ENCODE results near the gene CAST.

Gene CAST

DNA sequence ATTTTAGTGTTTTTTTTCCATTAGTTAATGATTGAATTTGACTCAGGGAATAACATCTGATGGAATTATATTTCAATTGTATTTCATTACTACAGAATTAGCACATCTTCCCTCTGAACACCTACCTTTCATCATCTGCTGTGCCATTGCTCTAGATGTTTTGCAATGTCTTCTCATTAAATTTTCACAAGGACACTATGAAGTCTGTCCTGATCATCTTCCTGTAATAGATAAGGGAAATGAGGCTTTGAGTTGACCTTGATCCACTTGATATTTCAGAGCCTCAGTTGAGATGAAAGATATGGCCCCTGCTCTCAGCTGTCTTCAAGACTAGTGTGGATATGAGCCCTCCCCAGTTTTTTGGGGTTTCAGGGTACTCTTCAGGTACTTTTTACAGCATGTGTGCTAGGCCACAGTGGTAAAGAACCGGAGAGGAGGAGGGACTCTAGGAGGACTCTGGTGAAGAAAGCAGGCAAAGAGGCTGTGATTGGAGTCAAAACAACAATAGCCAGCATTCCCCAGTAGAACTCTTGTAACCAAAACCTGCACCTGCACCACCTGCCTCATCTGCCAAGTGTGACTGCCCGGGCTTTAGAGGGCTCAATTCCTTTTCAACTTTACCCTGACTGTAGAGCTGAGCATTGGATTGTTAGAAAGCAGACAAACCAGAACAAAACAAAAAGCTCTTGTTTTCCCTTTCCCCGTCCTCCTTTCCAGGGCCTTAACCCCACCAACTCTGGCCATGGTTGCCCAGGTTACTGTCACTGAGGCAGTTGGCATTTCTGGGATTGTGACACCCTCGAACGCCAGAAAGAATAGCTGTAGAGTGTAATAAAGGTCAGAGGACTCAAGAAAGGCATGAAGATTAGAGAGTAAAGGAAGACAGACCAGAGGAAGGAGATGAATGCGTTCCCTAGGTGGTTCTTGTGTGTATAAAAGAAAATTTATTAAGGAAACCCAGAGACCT, 89.3 kb downstream of the CAST start:
- no peak for DNase-seq

DNA sequence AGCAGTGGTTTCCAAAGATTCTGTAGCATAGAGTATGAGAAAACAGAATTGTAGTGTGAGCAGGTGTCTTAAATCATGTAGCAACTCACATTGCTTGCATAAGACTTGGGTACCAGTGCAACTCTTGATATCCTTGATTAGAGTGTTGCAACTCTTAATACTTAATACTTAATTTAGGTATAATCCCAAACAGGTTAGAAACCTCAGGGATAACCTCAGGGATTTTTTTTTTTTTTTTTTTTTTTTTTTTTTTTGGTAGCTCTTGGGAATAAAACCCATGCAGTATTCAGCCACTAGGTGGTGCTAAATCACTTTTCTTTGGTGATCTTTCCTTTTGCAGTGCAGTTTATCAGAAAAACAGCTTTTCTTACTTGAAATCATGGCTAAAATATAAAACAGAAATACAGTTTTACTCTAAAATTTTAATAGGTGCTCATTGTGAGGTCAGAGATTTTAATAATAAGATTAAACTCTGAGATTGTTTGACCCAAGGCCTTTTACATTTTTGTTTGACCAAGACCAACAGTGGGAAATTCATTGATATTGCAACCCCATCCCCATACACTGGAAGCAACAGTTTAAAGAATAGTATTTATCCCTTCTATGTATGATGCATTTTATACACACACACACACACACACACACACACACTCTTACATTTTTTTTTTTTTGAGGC, 90.3 kb downstream of the CAST start:
- DNase-seq, result peak; percentile 54

DNA sequence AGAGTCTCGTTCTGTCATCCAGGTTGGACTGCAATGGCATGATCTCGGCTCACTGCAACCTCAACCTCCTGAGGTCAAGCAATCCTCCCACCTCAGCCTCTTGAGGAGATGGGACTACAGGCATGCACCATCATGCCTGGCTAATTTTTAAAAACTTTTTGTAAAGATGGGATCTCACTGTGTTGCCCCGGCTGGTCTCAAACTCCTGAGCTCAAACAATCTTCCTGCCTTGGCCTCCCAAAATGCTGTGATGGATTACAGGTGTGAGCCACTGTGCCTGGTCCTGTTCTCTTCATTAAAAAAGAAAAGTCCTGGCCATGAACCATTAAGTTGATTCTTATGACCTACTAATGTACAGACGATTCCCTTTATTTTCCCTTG, 90.8 kb downstream of the CAST start:
- DNase-seq, result no peak

DNA sequence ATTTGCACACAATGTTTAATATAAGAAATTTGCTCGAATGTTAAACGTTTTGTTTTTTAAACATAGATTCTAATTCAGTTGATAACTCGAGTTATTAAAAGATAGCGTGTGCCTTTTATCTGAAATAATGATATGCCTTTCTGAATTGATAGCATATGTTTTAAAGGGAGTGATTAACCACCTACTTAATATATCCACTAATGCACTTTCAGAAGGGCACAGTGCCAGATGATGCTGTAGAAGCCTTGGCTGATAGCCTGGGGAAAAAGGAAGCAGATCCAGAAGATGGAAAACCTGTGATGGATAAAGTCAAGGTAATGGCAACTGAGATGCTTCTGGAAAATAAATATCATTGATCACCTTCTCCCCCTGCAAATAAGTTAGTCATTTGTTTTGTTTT, 91.7 kb downstream of the CAST start:
- no peak for DNase-seq

DNA sequence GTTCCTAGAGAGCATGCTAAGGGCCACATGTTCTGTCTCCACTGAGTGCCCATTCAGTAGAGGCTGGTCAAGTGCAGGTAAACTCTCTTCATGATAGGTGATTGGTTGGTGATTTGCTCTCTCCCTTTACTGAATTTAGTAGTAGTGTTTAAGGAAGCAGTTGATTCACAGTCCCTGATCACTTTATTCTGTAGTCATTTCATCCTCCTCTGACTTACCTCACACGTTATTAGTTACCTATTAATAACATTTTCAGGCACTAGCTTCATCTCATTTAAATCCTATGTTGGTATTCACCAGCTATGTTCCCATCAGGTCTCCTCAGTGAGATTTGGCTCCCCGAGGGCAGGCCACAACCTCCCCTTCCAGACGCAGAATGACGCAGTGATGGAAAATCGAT, 93.7 kb downstream of the CAST start:
- DNase-seq, result no peak

DNA sequence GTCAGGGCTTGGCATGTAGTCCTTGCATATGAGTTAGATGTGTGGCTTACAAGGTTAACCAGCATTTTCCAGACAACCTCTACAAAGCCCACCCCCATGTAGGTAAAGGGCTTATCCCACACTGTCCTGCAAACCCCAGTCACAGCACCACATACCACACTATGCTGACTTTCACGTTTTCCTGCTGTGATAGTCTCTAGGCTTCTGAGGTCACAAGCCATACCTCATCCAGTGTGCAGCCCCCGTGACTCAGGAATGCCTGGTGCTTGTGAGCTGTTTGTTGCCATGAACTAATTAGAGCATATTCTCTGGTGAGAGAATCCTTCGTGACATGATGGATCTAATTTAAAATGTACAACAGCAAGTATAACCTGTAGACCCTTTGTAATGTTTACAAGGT, 94.8 kb downstream of the CAST start:
- DNase-seq, result no peak

DNA sequence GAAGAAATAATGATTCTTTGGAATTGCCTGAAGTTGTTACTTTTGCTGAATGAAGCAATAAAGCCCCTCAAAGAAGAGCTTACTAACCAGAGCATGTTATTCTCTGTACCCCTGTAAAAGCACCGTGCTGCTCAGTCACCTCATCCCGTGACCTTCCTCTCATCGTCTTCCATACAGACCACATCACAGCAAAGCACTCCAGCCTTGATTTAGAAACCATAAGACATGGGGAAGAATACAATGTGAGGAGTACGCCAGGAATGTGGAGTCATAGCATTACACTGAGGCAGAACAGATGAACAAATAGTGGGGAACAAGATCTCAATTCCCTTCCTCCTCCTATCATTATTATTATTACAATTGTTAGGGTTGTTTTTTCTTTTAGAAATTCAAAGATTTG, 96.4 kb downstream of the CAST start:
- DNase-seq, result no peak

DNA sequence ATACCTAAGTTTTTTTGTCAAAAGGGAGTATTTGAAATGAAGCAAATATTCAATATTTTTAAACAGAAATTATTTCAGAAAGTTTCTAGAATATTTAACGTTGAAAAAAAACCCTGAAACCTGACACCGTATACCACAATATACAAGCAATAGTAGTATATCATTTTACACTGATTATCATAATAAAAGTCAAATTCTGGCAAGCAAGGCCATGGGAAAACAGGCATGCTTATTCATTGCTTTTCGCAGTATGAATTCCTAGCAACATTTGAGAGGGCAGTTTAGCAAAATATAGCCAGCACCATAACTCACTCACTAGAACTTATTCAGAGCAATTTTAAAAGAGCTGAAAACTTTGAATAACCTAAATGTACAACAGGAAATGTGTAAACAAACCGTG, 99.4 kb downstream of the CAST start:
- DNase-seq, result no peak

DNA sequence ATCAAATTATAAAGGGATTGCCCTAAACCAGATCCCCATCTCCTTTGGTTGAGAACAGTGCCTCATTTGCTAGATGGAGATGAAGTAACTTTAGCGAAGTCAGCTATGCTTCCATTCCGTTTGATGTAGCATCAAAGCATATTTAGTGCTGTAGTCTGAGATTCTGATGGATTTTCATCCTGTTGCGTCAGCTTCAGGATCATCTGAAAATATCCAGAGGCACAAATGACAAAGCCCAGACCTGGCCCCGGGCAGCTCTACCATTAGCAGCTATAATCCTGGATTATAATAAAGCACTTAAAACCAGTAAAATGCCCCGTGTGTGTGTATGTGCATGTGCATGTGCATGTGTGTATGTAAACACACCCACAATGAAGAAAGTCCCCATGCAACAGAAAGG, 100.8 kb downstream of the CAST start:
- no peak for DNase-seq

DNA sequence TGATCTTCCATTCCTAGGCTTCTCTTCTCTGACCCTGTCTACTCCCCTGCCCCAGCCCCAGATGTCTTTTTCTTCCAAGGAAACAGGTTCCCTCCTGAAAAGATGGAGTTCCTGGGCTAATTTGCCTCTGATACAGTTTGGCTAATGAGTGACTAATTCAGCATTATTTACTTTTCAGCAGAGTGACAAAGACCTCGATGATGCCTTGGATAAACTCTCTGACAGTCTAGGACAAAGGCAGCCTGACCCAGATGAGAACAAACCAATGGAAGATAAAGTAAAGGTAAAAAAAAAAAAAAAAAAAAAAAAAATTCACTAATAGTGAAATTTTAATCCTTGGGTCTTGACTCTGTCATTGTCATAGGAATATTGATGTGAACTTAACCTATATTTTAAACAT, 102.9 kb downstream of the CAST start:
- DNase-seq, result no peak

DNA sequence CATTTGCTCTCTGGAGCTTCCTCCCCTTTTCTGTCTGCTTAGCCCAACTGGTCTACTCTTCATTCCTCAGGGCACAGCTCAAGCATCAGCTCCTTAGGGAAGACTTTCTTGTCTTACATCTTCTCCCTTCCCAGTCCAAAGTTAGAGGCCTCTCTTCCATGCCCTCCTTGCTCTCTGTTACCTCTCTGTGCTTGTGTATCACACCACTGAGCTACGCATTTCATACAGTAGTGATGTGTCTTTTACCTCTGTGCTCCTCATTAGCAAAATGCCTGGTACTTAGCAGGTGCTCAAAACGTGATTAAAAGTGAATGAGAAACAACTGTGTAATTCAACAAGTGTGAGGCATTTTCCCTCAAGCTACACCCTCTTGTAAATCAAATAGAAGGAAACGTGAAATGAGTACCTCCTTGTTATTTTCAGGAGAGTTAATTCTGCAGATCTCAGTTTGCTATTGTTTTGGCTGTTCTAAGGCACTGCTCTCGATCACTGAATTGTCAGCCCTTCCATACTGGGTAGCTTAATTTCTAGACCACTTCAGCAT, 106.6 kb downstream of the CAST start:
- DNase-seq, result no peak

DNA sequence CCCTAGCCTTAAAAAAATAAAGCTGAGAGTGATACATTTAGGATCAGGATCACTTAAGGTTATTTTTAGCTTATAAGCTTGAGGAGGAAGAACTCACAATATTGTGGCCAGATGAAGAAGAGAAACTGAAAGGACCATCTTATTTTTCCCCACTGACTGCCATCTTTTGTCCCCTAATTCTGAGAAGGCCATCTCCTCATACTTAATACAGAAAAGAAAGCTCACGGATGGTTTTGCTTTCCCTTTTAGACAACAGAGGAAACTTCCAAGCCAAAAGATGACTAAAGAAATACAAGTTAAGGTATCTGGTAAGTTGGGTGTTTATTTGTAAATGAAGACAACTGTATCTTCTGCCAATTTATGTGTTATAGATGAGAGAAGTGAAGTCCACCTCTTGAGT, 109.2 kb downstream of the CAST start:
- DNase-seq, result no peak

DNA sequence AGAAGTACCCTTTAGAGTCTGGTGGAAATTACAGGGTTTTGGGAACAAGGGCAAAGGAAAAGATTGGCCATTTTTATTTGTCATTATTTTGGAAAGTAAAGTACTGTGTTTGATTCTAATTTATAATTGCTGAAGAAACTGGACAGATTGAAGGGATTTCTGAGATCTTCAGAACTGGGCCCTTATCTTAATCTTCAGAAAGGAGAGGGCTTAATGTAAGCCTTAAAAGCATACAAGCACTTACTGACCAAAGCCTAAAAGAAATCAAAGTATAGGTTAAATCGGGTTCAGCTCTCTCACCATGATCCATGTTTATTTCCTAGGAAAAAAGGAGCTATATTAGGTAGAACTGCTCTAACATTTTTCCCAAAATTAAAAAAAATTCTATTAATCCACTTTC, 109.9 kb downstream of the CAST start:
- no peak for DNase-seq

DNA sequence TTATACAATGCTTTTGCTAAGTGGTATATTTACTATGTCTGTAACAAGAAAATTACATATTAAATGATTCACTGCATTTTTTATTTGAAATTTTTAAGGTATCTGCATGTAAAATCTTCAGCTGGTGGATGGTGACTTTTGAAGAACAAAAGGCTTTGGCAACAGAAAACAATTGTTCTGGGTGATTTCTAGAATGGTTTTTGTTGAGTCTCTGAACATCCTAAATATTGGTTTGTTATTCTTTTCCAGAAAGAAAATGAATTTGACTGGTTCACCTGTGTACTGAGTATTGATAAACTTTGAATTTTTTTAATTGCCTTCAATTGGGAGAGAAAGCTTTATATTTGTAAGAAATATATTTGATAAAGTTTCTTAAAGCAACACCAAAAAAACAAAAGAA, 110.4 kb downstream of the CAST start:
- no peak for DNase-seq

DNA sequence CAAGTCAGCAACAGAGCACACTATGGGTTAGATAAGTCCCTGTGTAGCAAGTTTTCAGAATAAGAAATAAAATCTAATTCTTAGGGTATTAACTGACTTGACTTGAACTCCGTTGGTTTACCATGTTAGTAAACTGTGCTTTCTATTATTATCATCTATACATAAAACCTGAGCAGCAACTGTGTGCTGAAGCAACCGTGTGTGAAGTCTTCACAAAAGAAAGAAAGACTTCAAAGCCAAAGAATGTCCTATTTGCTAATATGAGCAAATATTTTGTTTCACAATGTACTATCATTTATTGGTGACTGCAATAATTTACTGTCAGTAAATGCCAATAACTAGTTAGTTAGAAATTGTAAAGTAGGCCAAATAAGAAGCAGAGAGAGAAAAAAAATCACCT, 112.9 kb downstream of the CAST start:
- no peak for DNase-seq

DNA sequence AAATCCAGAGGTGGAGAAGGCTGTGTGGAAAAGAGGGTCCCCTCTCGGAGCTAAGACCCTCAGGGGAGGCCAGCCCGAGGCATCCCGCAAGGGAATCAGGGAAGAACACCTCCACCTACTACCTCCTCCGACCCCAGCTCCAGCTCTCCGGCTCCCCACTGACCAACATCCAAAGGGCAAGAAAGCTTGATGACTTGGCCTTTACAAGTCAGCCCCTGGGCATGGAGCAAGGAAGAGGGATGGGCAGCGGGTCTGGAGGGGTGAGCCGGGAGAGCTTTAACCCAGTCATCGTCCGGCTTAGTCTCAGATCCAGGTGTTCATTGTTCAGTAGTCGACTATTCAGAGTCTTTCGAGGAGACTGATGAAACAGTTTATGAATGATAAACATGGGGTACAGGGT, 113.5 kb downstream of the CAST start:
- no peak for DNase-seq

DNA sequence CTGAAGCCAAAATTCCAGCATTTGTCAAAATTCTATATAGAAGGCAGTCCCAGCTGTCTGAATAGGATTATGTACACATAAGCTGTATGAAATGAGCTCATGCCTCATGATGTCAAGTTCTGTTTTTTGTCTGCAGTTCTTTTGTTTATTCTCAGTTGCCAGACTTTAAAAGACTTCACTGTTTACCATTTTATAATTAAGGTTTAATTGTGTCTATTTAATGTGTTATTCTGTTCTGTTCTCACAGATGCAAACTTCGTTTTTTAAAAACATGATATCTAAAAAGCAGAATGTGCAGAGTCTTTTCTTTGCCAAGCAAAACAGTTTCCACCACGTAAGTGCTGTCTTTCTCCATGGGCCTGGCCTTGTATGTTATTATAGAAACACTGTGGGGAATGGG, 114.4 kb downstream of the CAST start:
- no peak for DNase-seq

DNA sequence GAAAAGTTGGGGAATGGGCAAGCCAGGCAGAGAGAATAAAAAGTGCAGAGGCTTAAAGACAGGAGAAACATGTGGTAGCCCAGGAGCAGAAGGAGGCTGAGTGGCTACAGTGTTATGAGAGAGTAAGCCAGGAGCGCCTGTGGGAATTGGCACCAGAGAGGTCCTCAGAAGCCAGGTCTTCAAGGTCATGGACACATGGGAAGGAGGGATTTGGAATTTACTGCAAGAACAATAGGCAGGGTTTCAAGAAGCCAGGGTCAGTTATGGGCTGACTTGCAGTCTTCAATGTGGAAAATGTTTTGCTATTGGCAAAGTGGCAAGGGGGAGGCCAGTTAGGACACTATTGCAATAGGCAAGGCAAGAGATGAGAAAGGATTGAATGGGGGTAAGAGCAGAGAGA, 116.2 kb downstream of the CAST start:
- no peak for DNase-seq

DNA sequence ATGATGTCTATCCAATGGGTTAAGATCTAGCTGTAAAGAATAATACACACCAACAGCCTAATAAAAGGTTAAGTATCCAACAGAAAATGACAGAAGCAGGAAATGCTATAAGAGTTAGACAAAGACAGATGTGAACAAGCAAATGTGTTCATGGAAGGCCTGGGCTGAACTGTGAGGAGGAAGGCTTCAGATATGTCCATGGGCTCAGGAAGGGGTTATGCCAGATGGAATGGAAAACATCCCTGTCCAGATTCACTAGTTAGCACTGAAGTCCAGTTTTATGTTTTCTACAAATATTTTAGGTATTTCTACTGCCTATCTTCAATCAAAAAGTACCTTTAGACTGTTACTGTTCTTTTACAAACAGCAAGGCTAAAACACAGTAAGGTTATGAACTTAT, 118.5 kb downstream of the CAST start:
- no peak for DNase-seq

DNA sequence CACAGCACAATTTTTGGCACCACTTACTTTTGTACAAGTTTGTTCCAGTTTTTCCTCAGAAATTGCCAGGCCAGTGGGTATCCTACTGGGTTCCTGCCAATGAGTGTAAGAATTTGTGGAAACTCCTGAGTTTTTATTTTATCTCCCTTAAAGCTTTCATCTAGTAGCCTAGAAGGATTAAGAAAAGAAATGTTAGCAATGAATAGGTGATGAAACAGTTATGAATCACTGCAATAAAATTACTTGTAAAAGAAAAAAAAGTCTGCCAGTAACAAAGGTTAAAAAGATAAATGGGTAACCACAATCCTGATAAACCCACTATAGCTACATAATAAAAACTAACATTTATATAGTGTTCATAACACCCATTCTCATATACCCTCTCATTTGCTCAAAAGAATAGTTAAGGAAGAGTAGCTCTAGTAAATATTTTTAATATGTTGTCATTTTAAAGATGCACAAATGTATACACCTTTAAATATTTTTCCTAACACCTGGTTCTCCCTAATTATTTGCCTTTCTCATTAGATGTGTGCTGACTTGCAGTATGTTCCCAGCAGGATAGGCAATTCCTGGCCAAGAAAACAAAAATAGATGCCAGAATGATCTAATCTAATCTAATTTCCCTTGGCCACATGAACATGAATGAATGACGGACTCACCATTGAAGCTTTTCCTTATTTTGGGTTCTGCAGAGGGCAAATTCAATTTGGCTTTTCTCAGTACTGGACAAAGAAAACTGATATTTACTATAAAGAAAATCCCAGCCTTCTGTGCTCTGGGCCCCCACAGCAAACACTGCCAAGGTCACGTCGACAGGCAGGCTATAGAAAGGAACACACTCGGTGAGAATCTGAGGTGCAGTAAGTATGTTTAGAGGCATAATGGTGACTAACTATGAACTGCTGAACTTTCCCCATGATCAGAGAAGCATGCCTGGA, 119.1 kb downstream of the CAST start:
- DNase-seq, result no peak

DNA sequence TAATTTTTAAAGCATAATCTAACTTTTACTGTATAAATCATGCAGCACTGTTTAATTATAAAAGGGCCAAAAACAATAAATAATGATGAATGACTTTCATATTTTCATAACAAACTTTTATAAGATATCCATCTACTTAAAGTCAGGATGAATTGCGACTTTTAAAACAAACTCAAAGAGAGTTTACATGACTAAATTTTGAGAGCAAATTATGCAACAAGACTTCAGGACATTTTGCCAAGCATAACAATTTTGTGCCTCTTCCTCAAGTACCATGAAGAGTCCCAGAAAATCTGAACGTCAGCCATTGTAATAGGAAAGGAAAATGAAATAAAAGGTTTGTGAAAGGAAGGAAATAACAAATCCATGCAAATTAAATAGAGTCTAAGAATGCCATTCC, 121.2 kb downstream of the CAST start:
- DNase-seq, result no peak

DNA sequence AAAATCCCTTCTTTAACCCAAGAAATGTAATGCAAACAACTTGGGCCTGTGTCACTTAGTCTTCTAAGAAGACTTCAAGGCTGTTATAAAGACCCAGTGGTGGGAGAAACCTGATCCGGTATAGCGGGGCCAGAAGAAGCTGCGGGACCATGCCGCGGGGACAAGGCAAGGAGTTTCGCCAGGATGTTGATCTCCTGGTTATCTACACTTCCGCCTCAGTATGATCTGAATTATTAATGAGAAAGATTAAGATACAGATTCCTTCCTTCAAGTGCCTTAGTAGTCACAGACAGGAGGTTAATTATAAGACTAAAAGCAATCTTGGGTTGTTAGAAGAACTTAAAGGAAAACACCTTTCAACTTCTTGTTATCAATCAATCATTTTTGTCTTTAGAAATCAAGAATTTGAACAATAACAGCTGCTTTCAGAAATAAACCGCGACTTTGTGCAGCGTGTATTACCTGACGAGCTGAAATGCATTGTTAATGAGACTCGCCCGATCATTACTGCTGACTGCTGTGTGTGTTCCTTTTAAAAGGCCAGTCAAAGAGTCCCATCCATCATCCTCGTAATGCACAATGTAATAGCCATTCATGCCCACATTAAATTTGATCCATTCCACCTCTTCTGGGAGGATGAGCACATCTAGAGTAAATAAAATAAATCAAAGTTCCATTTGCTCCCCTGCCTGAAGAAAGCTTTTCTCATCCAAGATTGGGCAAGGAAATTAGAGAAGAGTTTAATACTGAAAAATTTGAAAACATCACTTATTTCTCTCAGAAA, 123.3 kb downstream of the CAST start:
- peak; percentile 52 for DNase-seq
